Caco-2 (cell line): ENCODE data around the gene P2RY1. TPM values are rescaled to one million over a fixed set of nuclear protein-coding genes. Genes with fewer than 3 reads are reported as not detected.
"Not testable (repeated sequence)": the region's sequence is repeated elsewhere in the genome, so short reads cannot be mapped to it uniquely, and the experiment has no call there.

Source experiments
- BruUV-seq: library from RNA; stranded (reverse); fragments of 400-500 nt; replicated peaks from 2 replicates; lab custom pipeline; 2021; lab: Mats Ljungman, UMichigan
- CTCF ChIA-PET: fragments of 300-600 bp; sonication (Branson Sonifier 250); formaldehyde crosslinking; loops from one replicate; lab custom pipeline; 2022; ENCODE audit warnings: antibody characterized with exemption; lab: Charles Lee
- POLR2A ChIA-PET: fragments of 300-600 bp; sonication (Branson Sonifier 250); formaldehyde crosslinking; loops from one replicate; lab custom pipeline; 2022; ENCODE audit warnings: antibody characterized with exemption; lab: Charles Lee
- DNase-seq, 2 experiments: peaks; one replicate each; pipeline versions ENCODE4 v3.0.0 to v3.0.0-alpha.2; 2020 to 2022
- H3K27me3 ChIP-seq: replicated peaks from 2 replicates; pipeline ENCODE4 v1.6.0; 2011; ENCODE audit warnings: low read length; ENCODE audit not compliant: control insufficient read depth, insufficient read depth
- H3K36me3 ChIP-seq: 2 replicates; pipeline ENCODE4 v1.5.1; 2011; ENCODE audit warnings: low read length; ENCODE audit not compliant: control insufficient read depth, insufficient read depth
- H3K4me1 ChIP-seq: fragments of 250-450 bp; sonication (Bioruptor Pico); 2 replicates; pipeline ENCODE4 v1.5.1; 2020; ENCODE audit warnings: mild to moderate bottlenecking
- H3K4me3 ChIP-seq: 2 replicates; pipeline ENCODE4 v1.5.1; 2011; ENCODE audit warnings: low read depth, mild to moderate bottlenecking, control low read depth, low read length
- H3K9me3 ChIP-seq: fragments of 250-450 bp; sonication (Bioruptor Pico); 2 replicates; pipeline ENCODE4 v1.5.1; 2020; ENCODE audit warnings: mild to moderate bottlenecking, moderate library complexity
- H3K27ac Mint-ChIP-seq: one replicate; pipeline ENCODE4 v1.8.0; 2022; ENCODE audit warnings: mixed read lengths; ENCODE audit not compliant: unreplicated experiment
- H3K27me3 Mint-ChIP-seq: one replicate; pipeline ENCODE4 v1.8.0; 2022; ENCODE audit warnings: mixed read lengths; ENCODE audit not compliant: insufficient read depth, unreplicated experiment
- H3K36me3 Mint-ChIP-seq: one replicate; pipeline ENCODE4 v1.8.0; 2022; ENCODE audit warnings: mild to moderate bottlenecking, mixed read lengths; ENCODE audit not compliant: insufficient read depth, unreplicated experiment
- H3K4me1 Mint-ChIP-seq: one replicate; pipeline ENCODE4 v1.8.0; 2022; ENCODE audit warnings: low read depth, mixed read lengths; ENCODE audit not compliant: unreplicated experiment
- H3K4me3 Mint-ChIP-seq: one replicate; pipeline ENCODE4 v1.8.0; 2022; ENCODE audit warnings: mild to moderate bottlenecking, moderate library complexity, mixed read lengths; ENCODE audit not compliant: unreplicated experiment
- H3K9me3 Mint-ChIP-seq: one replicate; pipeline ENCODE4 v1.8.0; 2022; ENCODE audit warnings: mixed read lengths; ENCODE audit not compliant: unreplicated experiment
- intact Hi-C: fragments of 100-400 bp; cut with micrococcal nuclease; formaldehyde crosslinking; loops from one replicate; pipeline ENCODE4 v1.10.0; 2022; ENCODE audit not compliant: unreplicated experiment
- total RNA-seq: library from RNA; stranded (reverse); gene quantifications from 2 replicates; pipeline ENCODE4 v1.2.3, GENCODE V29; 2022
- TF ChIP-seq, protein P1 (sequence below), 2 experiments: fragments of 200-600 bp in 1 of 2; IDR thresholded peaks; 1 replicate in 1 of 2; 2 replicates in 1 of 2; pipeline versions ENCODE4 v1.5.1 to v1.8.0; 2011 to 2022; ENCODE audit warnings: antibody characterized with exemption in 1 of 2, control low read depth in 1 of 2, inconsistent platforms in 1 of 2, low read depth in 1 of 2, low read length in 1 of 2, mild to moderate bottlenecking in 1 of 2, moderate library complexity in 1 of 2; ENCODE audit not compliant: insufficient read depth in 1 of 2, severe bottlenecking in 1 of 2, unreplicated experiment in 1 of 2

The P2RY1 gene
- total RNA-seq, 1 experiment from 2014 or later, result 6.0 TPM

DNA sequence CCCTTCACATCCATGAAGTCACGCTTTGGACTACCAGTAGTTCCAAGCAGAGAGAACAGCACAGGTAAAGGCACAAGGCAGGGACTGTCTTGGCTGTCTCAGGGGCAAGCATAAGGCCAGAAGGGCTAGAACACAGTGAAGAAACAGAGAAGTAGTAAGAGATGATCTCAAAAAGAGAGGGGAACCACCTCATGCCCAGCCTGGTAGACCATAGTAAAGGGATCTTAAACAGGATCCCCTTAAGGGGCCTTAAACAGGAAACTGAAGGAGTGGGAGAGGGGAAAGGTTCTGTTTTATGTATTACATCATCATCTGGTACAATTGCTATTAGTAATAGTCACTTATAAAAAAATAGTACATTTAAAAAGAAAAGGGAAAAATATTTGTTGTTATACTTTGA, 25.8 kb downstream of the P2RY1 start:
- Histone ChIP-seq H3K4me1 (no peaks in the 10 kb centered on the region), H3K9me3 (no peaks in the 10 kb centered on the region), H3K36me3 (no peaks in the 10 kb centered on the region), H3K27me3 (no peaks in the 10 kb centered on the region), H3K4me3 (no peak overlapping the region)
- TF ChIP-seq, protein P1, sequence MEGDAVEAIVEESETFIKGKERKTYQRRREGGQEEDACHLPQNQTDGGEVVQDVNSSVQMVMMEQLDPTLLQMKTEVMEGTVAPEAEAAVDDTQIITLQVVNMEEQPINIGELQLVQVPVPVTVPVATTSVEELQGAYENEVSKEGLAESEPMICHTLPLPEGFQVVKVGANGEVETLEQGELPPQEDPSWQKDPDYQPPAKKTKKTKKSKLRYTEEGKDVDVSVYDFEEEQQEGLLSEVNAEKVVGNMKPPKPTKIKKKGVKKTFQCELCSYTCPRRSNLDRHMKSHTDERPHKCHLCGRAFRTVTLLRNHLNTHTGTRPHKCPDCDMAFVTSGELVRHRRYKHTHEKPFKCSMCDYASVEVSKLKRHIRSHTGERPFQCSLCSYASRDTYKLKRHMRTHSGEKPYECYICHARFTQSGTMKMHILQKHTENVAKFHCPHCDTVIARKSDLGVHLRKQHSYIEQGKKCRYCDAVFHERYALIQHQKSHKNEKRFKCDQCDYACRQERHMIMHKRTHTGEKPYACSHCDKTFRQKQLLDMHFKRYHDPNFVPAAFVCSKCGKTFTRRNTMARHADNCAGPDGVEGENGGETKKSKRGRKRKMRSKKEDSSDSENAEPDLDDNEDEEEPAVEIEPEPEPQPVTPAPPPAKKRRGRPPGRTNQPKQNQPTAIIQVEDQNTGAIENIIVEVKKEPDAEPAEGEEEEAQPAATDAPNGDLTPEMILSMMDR (IDR thresholded peaks at IDR 0.05; ENCODE audit: insufficient read depth in 1 of 2, low read depth in 1 of 2, low read length in 1 of 2, severe bottlenecking in 1 of 2, unreplicated experiment in 1 of 2), result no peak
- H3K9me3 Mint-ChIP-seq, result no peaks in the 10 kb centered on the region
- peaks cover 4% of the 10 kb centered on the region for H3K27me3 Mint-ChIP-seq
- POLR2A ChIA-PET, result no interaction called here
- no TSS peak for BruUV-seq
- no peaks in the 10 kb centered on the region for H3K36me3 Mint-ChIP-seq
- no peak for DNase-seq
- no peak overlapping the region for H3K27ac Mint-ChIP-seq
- intact Hi-C loops, result no loop called here
- no peaks in the 10 kb centered on the region for H3K4me1 Mint-ChIP-seq
- H3K4me3 Mint-ChIP-seq, result no peak overlapping the region
- CTCF ChIA-PET, result no interaction called here

DNA sequence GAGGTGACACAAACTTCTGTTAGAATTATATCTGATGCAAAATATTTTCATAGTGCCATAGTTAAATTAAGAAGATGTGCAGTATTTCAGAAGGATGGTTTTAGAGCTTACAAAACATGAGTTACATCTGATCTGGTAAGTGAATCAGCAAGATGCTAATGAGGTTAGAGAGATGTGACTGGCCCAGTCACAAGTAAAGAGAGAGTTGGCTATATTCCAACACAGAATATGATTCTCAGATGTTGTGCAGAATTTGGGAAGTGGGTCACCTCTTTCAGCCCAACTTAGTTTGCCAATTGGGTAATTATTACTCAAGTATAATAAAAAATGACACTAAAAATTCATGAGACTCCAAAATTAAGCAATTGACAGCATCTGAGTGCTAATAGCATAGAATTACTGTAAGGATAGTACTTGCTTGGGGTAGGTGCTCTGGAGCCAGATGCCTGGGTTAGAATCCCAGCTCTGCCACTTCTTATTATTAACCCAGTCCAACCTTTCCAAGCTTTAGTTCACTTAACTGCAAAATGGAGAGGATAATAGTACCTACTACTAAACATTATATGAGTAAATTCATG, 30.8 kb downstream of the P2RY1 start:
- ChIA-PET CTCF (no interaction called here), POLR2A (no interaction called here)
- no peak for DNase-seq
- Mint-ChIP-seq H3K4me1 (no peaks in the 10 kb centered on the region), H3K4me3 (no peak overlapping the region), H3K27me3 (peaks cover 5% of the 10 kb centered on the region), H3K9me3 (no peaks in the 10 kb centered on the region), H3K36me3 (no peaks in the 10 kb centered on the region), H3K27ac (no peak overlapping the region)
- BruUV-seq, result no TSS peak
- intact Hi-C loops, result no loop called here
- H3K4me1 ChIP-seq, result no peaks in the 10 kb centered on the region
- no peaks in the 10 kb centered on the region for H3K27me3 ChIP-seq
- no peaks in the 10 kb centered on the region for H3K36me3 ChIP-seq
- no peaks in the 10 kb centered on the region for H3K9me3 ChIP-seq
- TF ChIP-seq, protein P1 (IDR thresholded peaks at IDR 0.05; ENCODE audit: insufficient read depth in 1 of 2, low read depth in 1 of 2, low read length in 1 of 2, severe bottlenecking in 1 of 2, unreplicated experiment in 1 of 2), result no peak
- H3K4me3 ChIP-seq, result no peak overlapping the region

DNA sequence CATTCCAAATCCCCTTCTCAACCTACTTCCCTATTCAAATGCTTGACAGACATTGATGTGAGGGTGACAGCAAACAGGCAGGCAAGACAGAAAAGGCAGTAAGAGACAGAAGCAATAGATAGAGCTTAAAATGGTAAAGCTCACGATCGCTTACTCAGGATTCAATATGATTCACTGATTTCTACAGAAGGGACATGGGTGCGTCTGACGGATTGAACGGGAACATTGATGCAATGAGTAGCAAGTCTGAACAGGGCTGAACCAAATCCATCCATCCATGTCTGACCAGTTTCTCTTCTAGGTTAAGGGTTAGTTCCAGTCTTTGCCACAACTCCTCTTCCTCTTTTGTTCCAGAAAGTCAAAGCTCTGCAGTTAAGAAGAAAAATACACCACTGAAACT, 35.1 kb downstream of the P2RY1 start:
- CTCF ChIA-PET, result no interaction called here
- POLR2A ChIA-PET, result no interaction called here
- Mint-ChIP-seq H3K36me3 (no peaks in the 10 kb centered on the region), H3K27me3 (peaks cover 5% of the 10 kb centered on the region), H3K27ac (no peak overlapping the region), H3K4me3 (no peak overlapping the region), H3K9me3 (peaks cover 26% of the 10 kb centered on the region), H3K4me1 (no peaks in the 10 kb centered on the region)
- no peaks in the 10 kb centered on the region for H3K36me3 ChIP-seq
- H3K4me1 ChIP-seq, result peaks cover 11% of the 10 kb centered on the region
- TF ChIP-seq, protein P1 (IDR thresholded peaks at IDR 0.05; ENCODE audit: insufficient read depth in 1 of 2, low read depth in 1 of 2, low read length in 1 of 2, severe bottlenecking in 1 of 2, unreplicated experiment in 1 of 2), result no peak
- no TSS peak for BruUV-seq
- intact Hi-C loops, result no loop called here
- H3K9me3 ChIP-seq, result peaks cover 16% of the 10 kb centered on the region
- no peak overlapping the region for H3K4me3 ChIP-seq
- DNase-seq, result no peak
- no peaks in the 10 kb centered on the region for H3K27me3 ChIP-seq

DNA sequence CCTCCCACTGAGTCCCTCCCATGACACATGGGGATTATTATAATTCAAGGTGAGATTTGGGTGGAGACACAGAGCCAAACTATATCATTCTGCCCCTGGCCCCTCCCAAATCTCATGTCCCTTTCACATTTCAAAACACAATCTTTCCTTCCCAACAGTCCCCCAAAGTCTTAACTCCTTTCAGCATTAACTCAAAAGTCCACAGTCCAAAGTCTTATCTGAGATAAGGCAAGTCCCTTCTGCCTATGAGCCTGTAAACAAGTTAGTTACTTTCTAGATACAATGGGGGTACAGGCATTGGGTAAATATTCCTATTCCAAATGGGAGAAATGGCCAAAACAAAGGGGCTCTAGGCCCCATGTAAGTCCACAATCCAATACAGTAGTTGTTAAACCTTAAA, 38.4 kb downstream of the P2RY1 start:
- peaks cover 28% of the 10 kb centered on the region for H3K9me3 Mint-ChIP-seq
- H3K27me3 Mint-ChIP-seq, H3K36me3 Mint-ChIP-seq, H3K27me3 ChIP-seq, CTCF ChIA-PET, H3K36me3 ChIP-seq, H3K4me1 Mint-ChIP-seq, intact Hi-C loops, BruUV-seq, POLR2A ChIA-PET, DNase-seq, H3K27ac Mint-ChIP-seq, H3K4me3 ChIP-seq, H3K4me3 Mint-ChIP-seq: not testable (repeated sequence)
- Histone ChIP-seq H3K4me1 (peaks cover 11% of the 10 kb centered on the region), H3K9me3 (peaks cover 19% of the 10 kb centered on the region)
